NOMO-1 treated with dmso at 0.1 percent for 144 hours (cell line): ENCODE data around the gene TOB2.

Experiments used
- DNase-seq: peaks from one replicate; lab custom pipeline; 2025; ENCODE audit not compliant: unreplicated experiment; lab: John Stamatoyannopoulos, UW

The TOB2 gene

DNA sequence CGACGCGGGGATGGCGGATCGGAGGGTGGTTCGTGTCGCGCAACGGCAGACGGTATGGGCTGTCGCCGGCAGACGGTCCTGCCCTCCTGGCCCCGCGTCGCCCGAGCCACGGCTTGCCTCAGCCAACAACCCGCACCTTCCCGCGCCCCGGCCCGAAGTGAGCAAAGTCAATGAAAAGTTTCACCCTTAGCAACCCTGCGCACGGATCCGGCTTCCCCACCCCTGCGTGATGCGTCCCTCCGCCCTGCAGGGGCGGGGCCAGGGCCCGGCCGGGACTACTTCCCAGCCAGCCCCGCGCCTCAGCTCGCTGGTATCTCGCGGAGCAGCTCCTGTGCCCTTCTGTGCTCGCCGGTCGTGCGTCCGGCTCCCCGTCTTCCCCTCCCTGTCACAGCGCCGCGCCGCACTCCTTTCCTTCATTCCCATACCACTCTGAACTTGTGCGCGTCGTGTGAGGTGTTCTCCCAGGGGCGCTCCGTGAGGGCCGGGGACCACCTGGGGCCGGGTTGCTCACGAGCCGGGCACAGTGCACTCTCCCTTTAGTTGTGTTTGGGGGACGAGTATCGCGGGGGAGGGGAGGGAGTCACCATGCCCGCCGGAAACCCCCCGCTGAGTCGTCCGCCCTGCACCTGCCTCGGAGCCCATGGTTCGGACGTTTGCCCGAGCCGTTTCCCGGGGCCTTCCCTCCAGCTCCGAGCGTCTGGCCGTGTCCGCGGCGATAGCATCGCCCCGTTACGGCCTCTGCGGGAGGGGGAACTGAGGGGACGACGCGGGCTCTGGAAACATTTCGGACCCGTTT, at the start of gene TOB2:
TOB2 (minus strand) TSS at position 163 of the 796 bp plus-strand sequence. CDS start 9,456 bp downstream, outside the sequence.
- peak; percentile 95 for DNase-seq

- no peak for DNase-seq
Observed at GRCh38 chr22:41491374-41492100, 44.9 kb upstream of the TOB2 start.

DNA sequence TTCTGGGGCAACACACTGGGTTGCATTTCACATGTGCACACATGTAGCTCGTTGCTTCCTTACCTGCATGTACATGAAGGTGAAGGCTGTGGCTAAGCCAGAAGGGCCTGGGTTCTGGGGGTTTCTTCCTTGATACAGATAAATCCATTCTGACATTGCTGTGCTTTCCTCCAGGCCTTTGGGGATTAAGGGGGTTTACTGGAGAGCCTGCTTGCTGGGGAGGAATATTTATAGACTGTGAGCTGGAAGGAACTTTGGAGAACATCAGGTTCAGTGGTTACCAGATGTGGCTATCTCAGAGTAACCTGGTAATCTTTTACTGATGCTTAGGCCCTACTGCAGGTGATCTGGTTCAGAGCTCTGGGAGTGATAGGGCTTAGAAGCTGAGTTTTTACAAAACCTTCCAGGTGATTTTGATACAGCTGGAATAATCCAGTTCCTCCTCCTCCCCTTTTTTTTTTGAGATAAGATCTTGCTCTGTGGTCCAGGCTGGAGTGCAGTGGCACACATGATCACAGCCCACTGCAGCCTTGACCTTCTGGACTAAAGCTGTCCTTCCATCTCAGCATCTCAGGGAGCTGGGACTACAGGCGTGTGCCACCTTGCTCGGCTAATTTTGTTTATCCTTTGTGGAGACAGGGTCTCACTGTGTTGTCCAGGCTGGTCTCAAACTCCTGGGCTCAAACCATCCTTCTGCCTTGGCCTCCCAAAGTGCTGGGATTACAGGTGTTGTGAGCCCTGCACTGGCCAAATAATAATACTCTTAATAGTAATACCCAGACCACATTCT, 42.2 kb upstream of the TOB2 start:
- DNase-seq: no peak

GRCh38 chr22:41488076-41488475, 41.5 kb upstream of the TOB2 start:
- DNase-seq: no peak

DNA sequence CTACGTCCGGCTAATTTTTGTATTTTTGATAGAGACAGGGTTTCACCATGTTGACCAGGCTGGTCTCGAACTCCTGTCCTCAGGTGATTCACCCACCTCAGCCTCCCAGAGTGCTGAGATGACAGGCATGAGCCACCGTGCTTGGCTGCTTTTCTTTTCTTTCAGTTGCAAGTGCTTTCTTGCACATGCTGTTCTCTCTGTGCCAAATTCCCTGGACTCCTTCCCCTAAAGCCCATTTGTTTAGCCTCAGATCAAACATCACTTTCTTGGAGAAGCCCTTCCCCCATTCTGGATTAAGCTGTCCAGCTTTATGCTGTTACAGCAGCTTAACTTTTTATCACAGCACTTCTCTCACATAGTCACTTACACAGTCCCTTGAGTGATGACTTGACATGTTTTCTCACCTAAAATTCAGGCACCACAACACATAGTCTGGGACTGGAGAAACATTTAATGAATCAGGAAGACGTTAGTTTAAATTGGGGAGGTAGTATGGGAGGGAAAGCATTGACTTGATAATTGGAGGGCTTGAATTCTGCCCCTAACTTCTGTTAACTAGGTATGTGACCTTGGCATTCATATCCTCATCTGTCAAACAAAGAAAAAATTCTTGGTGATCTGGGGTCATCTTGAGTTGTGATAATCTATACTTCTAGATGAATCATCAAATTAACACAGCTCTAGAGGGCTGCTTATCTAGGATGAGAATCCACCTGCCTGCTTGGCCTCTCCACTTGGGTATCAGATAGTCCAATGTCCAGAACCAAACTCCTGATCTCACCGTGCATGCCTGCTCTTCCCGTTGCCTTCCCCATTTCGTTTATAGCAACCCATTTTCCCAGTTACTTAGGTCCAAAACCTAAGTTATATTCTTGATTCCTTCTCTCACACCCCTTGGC, 40.7 kb upstream of the TOB2 start:
- DNase-seq: no peak

GRCh38 chr22:41485033-41485432, 38.4 kb upstream of the TOB2 start:
- no peak for DNase-seq

- no peak for DNase-seq
Observed at GRCh38 chr22:41482319-41482935, 35.8 kb upstream of the TOB2 start.

- no peak for DNase-seq
Observed at GRCh38 chr22:41481925-41482318, 35.3 kb upstream of the TOB2 start.

DNA sequence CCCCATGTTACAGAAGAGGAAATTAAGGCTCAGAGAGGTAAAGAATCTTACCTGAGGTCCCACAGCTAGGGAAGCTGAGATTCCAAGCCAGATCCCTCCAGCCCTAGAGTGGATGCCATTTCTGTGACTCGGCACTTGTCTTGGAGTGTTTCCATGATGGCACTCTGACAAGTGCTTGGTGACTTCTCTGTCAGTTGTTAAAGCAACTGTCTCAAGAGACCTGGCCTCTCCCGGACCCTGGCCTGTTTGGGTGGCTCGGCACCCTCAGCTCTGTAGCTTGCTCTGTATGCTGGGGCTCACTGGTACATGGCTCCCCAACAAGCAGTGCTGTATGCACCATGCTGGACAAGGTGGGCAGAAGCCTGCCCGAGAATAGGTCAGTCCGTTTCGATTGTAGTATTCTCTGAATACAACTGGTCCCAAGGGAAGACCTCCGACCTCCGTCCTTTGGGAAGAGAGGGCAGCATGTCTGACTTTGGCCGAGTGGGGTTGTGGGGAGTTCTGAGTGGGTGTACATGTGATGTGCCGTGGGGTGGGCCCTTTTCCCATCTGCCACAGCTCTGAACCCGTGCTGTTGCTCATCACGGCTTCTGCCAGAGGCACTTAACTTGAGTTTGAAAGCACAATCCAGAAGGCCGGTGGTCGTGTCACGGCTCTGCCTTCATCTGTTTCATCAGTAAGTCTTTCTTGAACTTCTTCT, 34.7 kb upstream of the TOB2 start:
- no peak for DNase-seq

GRCh38 chr22:41480397-41480735, 33.8 kb upstream of the TOB2 start:
- no peak for DNase-seq

GRCh38 chr22:41479671-41480396, 33.2 kb upstream of the TOB2 start:
- no peak for DNase-seq

- no peak for DNase-seq
Observed at GRCh38 chr22:41478891-41479521, 32.4 kb upstream of the TOB2 start.

- no peak for DNase-seq
Observed at GRCh38 chr22:41478473-41478872, 31.9 kb upstream of the TOB2 start.

- no peak for DNase-seq
Observed at GRCh38 chr22:41474872-41475451, 28.4 kb upstream of the TOB2 start.

DNA sequence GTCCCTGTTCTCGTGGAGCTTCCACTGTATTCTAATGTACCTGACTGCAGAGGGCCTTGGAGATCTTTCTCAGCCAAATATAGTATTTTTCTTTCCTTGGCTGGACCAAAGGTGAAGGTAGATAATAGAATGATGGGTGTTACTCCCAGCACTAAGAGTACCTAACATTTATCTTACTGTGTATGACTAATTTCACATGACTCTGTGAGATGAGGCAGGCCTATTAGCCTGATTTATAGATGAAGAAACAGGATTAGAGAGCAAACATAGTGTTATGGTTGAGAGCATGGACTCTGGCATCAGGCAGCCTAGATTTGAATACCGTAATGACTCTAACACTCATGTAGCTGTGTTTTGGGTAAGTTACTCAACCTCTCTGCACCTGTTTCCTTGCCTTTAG, 25.0 kb upstream of the TOB2 start:
- no peak for DNase-seq

DNA sequence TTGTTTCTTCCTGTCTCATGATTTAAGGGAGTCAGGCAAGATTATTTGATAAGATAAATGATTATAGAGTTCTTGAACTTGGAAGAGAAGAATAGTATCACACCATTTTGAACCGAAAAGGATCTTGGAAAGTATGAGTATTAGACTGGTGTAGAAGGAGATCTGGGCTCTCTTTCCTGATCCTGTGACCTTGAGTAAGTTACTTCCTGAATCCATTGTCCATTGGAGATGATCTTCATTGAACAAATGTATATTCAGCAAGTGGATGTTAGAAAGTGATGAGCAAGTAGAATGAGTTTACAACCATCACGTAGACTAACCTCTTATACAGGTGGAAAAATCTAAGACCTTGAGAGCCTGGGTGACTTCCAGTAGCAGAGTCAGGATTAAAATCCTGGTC, 24.3 kb upstream of the TOB2 start:
- DNase-seq: no peak

- DNase-seq: no peak
Observed at GRCh38 chr22:41469218-41469851, 22.7 kb upstream of the TOB2 start.
